HUES6 (cell line): ENCODE data around the gene OR10H1.
A peak's percentile ranks its signal among the peaks of the same experiment; 100 is the strongest.
"Not testable (repeated sequence)": the region's sequence is repeated elsewhere in the genome, so short reads cannot be mapped to it uniquely, and the experiment has no call there.

Source experiments
- H3K27ac ChIP-seq: 2 replicates; pipeline ENCODE4 v1.7.0; 2013; ENCODE audit warnings: low read depth, mild to moderate bottlenecking, low read length, inconsistent platforms
- H3K27me3 ChIP-seq: 2 replicates; pipeline ENCODE4 v1.6.1; 2013; ENCODE audit warnings: low read length; ENCODE audit not compliant: control insufficient read depth, insufficient read depth
- H3K36me3 ChIP-seq: 2 replicates; pipeline ENCODE4 v1.6.1; 2013; ENCODE audit warnings: low read length; ENCODE audit not compliant: control insufficient read depth, insufficient read depth
- H3K4me1 ChIP-seq: 2 replicates; pipeline ENCODE4 v1.6.1; 2013; ENCODE audit warnings: low read length; ENCODE audit not compliant: control insufficient read depth, insufficient read depth
- H3K4me3 ChIP-seq: 2 replicates; pipeline ENCODE4 v1.5.1; 2013; ENCODE audit warnings: low read depth, low read length
- H3K9ac ChIP-seq: one replicate; pipeline ENCODE4 v1.6.1; 2013; ENCODE audit warnings: mild to moderate bottlenecking, low read length
- H3K9me3 ChIP-seq: 2 replicates; pipeline ENCODE4 v1.6.1; 2013; ENCODE audit warnings: low read depth, low read length; ENCODE audit not compliant: control insufficient read depth, insufficient read depth

OR10H1 gene

GRCh38 chr19:15815306-15815705, at the start of gene OR10H1:
Gene OR10H1, minus strand, starts transcription at chr19:15815664. Its CDS starts 7,627 bp downstream, at chr19:15808037.
- H3K9ac ChIP-seq: no peak within 1 kb of the TSS
- no peaks in the 10 kb centered on the region for H3K36me3 ChIP-seq
- no peak within 1 kb of the TSS for H3K27ac ChIP-seq
- no peaks in the 10 kb centered on the region for H3K4me1 ChIP-seq
- no peaks in the 10 kb centered on the region; the same call in 1 of the 2 replicates for H3K9me3 ChIP-seq
- H3K4me3 ChIP-seq: no peak within 1 kb of the TSS
- H3K27me3 ChIP-seq: peaks cover 44% of the 10 kb centered on the region

GRCh38 chr19:15864824-15865223, 49.4 kb upstream of the OR10H1 start:
- H3K4me1 ChIP-seq: peaks cover 7% of the 10 kb centered on the region
- no peak overlapping the region for H3K9ac ChIP-seq
- no peaks in the 10 kb centered on the region; the same call in 1 of the 2 replicates for H3K27me3 ChIP-seq
- no peak overlapping the region for H3K4me3 ChIP-seq
- H3K9me3 ChIP-seq: no peaks in the 10 kb centered on the region; the same call in 1 of the 2 replicates
- H3K27ac ChIP-seq: no peak overlapping the region
- no peaks in the 10 kb centered on the region for H3K36me3 ChIP-seq

GRCh38 chr19:15863272-15863671, 47.8 kb upstream of the OR10H1 start:
- Histone ChIP-seq H3K9ac (no peak overlapping the region), H3K9me3 (no peaks in the 10 kb centered on the region; the same call in 1 of the 2 replicates), H3K4me3 (no peak overlapping the region), H3K4me1 (peaks cover 2% of the 10 kb centered on the region; the same call in 1 of the 2 replicates), H3K27me3 (no peaks in the 10 kb centered on the region; the same call in 1 of the 2 replicates), H3K36me3 (no peaks in the 10 kb centered on the region), H3K27ac (no peak overlapping the region)

- 0 out of 2 replicates have a peak overlapping the region, but pooled peaks have one; percentile 5 for H3K4me3 ChIP-seq
- H3K36me3 ChIP-seq: no peaks in the 10 kb centered on the region
- H3K4me1 ChIP-seq: peaks cover 2% of the 10 kb centered on the region; the same call in 1 of the 2 replicates
- H3K9me3 ChIP-seq: no peaks in the 10 kb centered on the region; the same call in 1 of the 2 replicates
- H3K9ac ChIP-seq: no peak overlapping the region
- H3K27ac ChIP-seq: no peak overlapping the region
- no peaks in the 10 kb centered on the region; the same call in 1 of the 2 replicates for H3K27me3 ChIP-seq
Observed at GRCh38 chr19:15862444-15862843, 47.0 kb upstream of the OR10H1 start.

GRCh38 chr19:15860522-15860921, 45.1 kb upstream of the OR10H1 start:
- H3K9me3 ChIP-seq: no peaks in the 10 kb centered on the region; the same call in 1 of the 2 replicates
- H3K27me3 ChIP-seq: no peaks in the 10 kb centered on the region; the same call in 1 of the 2 replicates
- no peaks in the 10 kb centered on the region for H3K36me3 ChIP-seq

GRCh38 chr19:15859187-15859586, 43.7 kb upstream of the OR10H1 start:
- Histone ChIP-seq H3K4me3 (no peak overlapping the region), H3K27me3 (no peaks in the 10 kb centered on the region; the same call in 1 of the 2 replicates), H3K36me3 (no peaks in the 10 kb centered on the region), H3K4me1 (peaks cover 2% of the 10 kb centered on the region; the same call in 1 of the 2 replicates), H3K9me3 (no peaks in the 10 kb centered on the region; the same call in 1 of the 2 replicates), H3K9ac (no peak overlapping the region), H3K27ac (no peak overlapping the region)

More at GRCh38 chr19:15860522-15860921, 45.1 kb upstream of the OR10H1 start:
- Histone ChIP-seq H3K4me1 (peaks cover 2% of the 10 kb centered on the region; the same call in 1 of the 2 replicates), H3K27ac (no peak overlapping the region), H3K9ac (no peak overlapping the region), H3K4me3 (no peak overlapping the region)

- H3K9ac ChIP-seq: no peak overlapping the region
- H3K27me3 ChIP-seq: no peaks in the 10 kb centered on the region
- no peak overlapping the region for H3K27ac ChIP-seq
Observed at GRCh38 chr19:15850385-15850784, 34.9 kb upstream of the OR10H1 start.

GRCh38 chr19:15846923-15847322, 31.5 kb upstream of the OR10H1 start:
- H3K27me3 ChIP-seq: peaks cover 5% of the 10 kb centered on the region
- no peak overlapping the region for H3K9ac ChIP-seq
- no peak overlapping the region for H3K4me3 ChIP-seq
- H3K4me1 ChIP-seq: no peaks in the 10 kb centered on the region
- H3K9me3 ChIP-seq: peaks cover 8% of the 10 kb centered on the region; the same call in 1 of the 2 replicates
- no peak overlapping the region for H3K27ac ChIP-seq
- no peaks in the 10 kb centered on the region for H3K36me3 ChIP-seq

More at GRCh38 chr19:15850385-15850784, 34.9 kb upstream of the OR10H1 start:
- peaks cover 11% of the 10 kb centered on the region for H3K9me3 ChIP-seq
- no peaks in the 10 kb centered on the region for H3K4me1 ChIP-seq
- no peaks in the 10 kb centered on the region for H3K36me3 ChIP-seq
- no peak overlapping the region for H3K4me3 ChIP-seq

GRCh38 chr19:15843894-15844222, 28.4 kb upstream of the OR10H1 start:
- not testable (repeated sequence) for H3K9ac ChIP-seq, H3K36me3 ChIP-seq, H3K27me3 ChIP-seq, H3K4me1 ChIP-seq, H3K27ac ChIP-seq, H3K4me3 ChIP-seq, H3K9me3 ChIP-seq

GRCh38 chr19:15843203-15843893, 27.9 kb upstream of the OR10H1 start:
- Histone ChIP-seq H3K9ac (no peak overlapping the region), H3K36me3 (no peaks in the 10 kb centered on the region), H3K27ac (no peak overlapping the region), H3K9me3 (peaks cover 3% of the 10 kb centered on the region; the same call in 1 of the 2 replicates), H3K4me3 (no peak overlapping the region), H3K27me3 (peaks cover 5% of the 10 kb centered on the region), H3K4me1 (peaks cover 6% of the 10 kb centered on the region)

- no peak overlapping the region for H3K4me3 ChIP-seq
- peaks cover 3% of the 10 kb centered on the region; the same call in 1 of the 2 replicates for H3K9me3 ChIP-seq
- peaks cover 11% of the 10 kb centered on the region for H3K4me1 ChIP-seq
- no peak overlapping the region for H3K27ac ChIP-seq
- H3K27me3 ChIP-seq: peaks cover 5% of the 10 kb centered on the region
- H3K36me3 ChIP-seq: no peaks in the 10 kb centered on the region
- H3K9ac ChIP-seq: no peak overlapping the region
Observed at GRCh38 chr19:15841875-15842569, 26.6 kb upstream of the OR10H1 start.
